ENCODE measurements around the gene XCL1. TPM values are rescaled to one million over a fixed set of nuclear protein-coding genes. Genes with fewer than 3 reads are reported as not detected.

Gene XCL1
- total RNA-seq, 1 donor from 2014 or later, result 0.57 TPM

- intact Hi-C loops (cut with DNase I), result no loop called here
- DNase-seq (ENCODE audit: missing footprints), result no peak
- ATAC-seq, result peak; percentile 68
Observed at GRCh38 chr1:168621356-168621755, 45.0 kb downstream of the XCL1 start.

GRCh38 chr1:168623003-168623828 is 46.8 kb downstream of the XCL1 start:
- ATAC-seq, result peak; percentile 72
- DNase-seq (ENCODE audit: missing footprints), result no peak
- intact Hi-C loops (cut with DNase I), result no loop called here

- no peak for ATAC-seq
- no peak for DNase-seq (ENCODE audit: missing footprints)
- intact Hi-C loops (cut with DNase I), result no loop called here
Observed at GRCh38 chr1:168623831-168624230, 47.4 kb downstream of the XCL1 start.

GRCh38 chr1:168626326-168626725 is 49.9 kb downstream of the XCL1 start:
- intact Hi-C loops (cut with DNase I), result no loop called here
- DNase-seq (ENCODE audit: missing footprints) (no peak), ATAC-seq (no peak)

GRCh38 chr1:168627370-168627769 is 51.0 kb downstream of the XCL1 start:
- DNase-seq (ENCODE audit: missing footprints) (no peak), ATAC-seq (no peak)
- intact Hi-C loops (cut with DNase I), result no loop called here

- intact Hi-C loops (cut with DNase I), result no loop called here
- no peak for DNase-seq (ENCODE audit: missing footprints)
- ATAC-seq, result no peak
Observed at GRCh38 chr1:168628807-168629206, 52.4 kb downstream of the XCL1 start.

GRCh38 chr1:168629466-168629865 is 53.1 kb downstream of the XCL1 start:
- intact Hi-C loops (cut with DNase I), result no loop called here
- DNase-seq (ENCODE audit: missing footprints), result no peak
- ATAC-seq, result no peak

Other genes starting within 250 kb of the XCL1 start
- not detected for gene XCL2, start 32.6 kb upstream of the XCL1 start, total RNA-seq
- gene DPT, start 152.6 kb downstream of the XCL1 start, total RNA-seq, result 42.0 TPM